NCI-H510A treated with DMSO at 0.1 percent for 48 hours (cell line): ENCODE measurements around the gene CCDC149.
A peak's percentile ranks its signal among the peaks of the same experiment; 100 is the strongest.

Source experiments
- DNase-seq: peaks from one replicate; lab custom pipeline; 2025; lab: John Stamatoyannopoulos, UW

The CCDC149 gene

GRCh38 chr4:24912252-24913118 lies at the start of gene CCDC149:
TSS of gene CCDC149 (minus strand) at chr4:24913042. CDS start at chr4:24912864, 178 bp downstream.
- DNase-seq, result peak; percentile 59

- no peak for DNase-seq
These were observed 45.0 kb upstream of the CCDC149 start for GRCh38 chr4:24957886-24958285.

GRCh38 chr4:24956763-24957162 lies 43.9 kb upstream of the CCDC149 start:
- DNase-seq, result no peak

GRCh38 chr4:24956091-24956490 lies 43.2 kb upstream of the CCDC149 start:
- DNase-seq, result no peak

- no peak for DNase-seq
These were observed 39.8 kb upstream of the CCDC149 start for GRCh38 chr4:24952667-24953066.

- no peak for DNase-seq
These were observed 37.1 kb upstream of the CCDC149 start for GRCh38 chr4:24949970-24950369.

GRCh38 chr4:24937917-24938281 lies 25.1 kb upstream of the CCDC149 start:
- no peak for DNase-seq

GRCh38 chr4:24937176-24937916 lies 24.5 kb upstream of the CCDC149 start:
- no peak for DNase-seq

GRCh38 chr4:24935856-24936255 lies 23.0 kb upstream of the CCDC149 start:
- DNase-seq, result no peak

GRCh38 chr4:24934311-24934710 lies 21.5 kb upstream of the CCDC149 start:
- no peak for DNase-seq

GRCh38 chr4:24933684-24934275 lies 20.9 kb upstream of the CCDC149 start:
- no peak for DNase-seq

- no peak for DNase-seq
These were observed 19.8 kb upstream of the CCDC149 start for GRCh38 chr4:24932515-24933225.

GRCh38 chr4:24930151-24930550 lies 17.3 kb upstream of the CCDC149 start:
- DNase-seq, result no peak

GRCh38 chr4:24928708-24929107 lies 15.9 kb upstream of the CCDC149 start:
- DNase-seq, result no peak

- no peak for DNase-seq
These were observed 14.2 kb upstream of the CCDC149 start for GRCh38 chr4:24927049-24927448.

- no peak for DNase-seq
These were observed 11.5 kb upstream of the CCDC149 start for GRCh38 chr4:24924309-24924781.

- no peak for DNase-seq
These were observed 10.7 kb upstream of the CCDC149 start for GRCh38 chr4:24923550-24923949.

GRCh38 chr4:24923002-24923401 lies 10.2 kb upstream of the CCDC149 start:
- no peak for DNase-seq

- DNase-seq, result no peak
These were observed 9.6 kb upstream of the CCDC149 start for GRCh38 chr4:24922416-24922815.

GRCh38 chr4:24921491-24921890 lies 8.6 kb upstream of the CCDC149 start:
- no peak for DNase-seq

- DNase-seq, result no peak
These were observed 7.2 kb upstream of the CCDC149 start for GRCh38 chr4:24920008-24920407.
